Measurements from ENCODE around the gene OVOL2.
"Not testable (repeated sequence)": the region's sequence is repeated elsewhere in the genome, so short reads cannot be mapped to it uniquely, and the experiment has no call there.

OVOL2 gene

GRCh38 chr20:18056174-18057100, 1.3 kb downstream of the OVOL2 start:
- DNase-seq: peak; percentile 53

- no peak for DNase-seq
These were observed 2.5 kb downstream of the OVOL2 start for GRCh38 chr20:18055261-18055660.

GRCh38 chr20:18052856-18053255, 4.9 kb downstream of the OVOL2 start:
- no peak for DNase-seq

GRCh38 chr20:18050628-18051027, 7.1 kb downstream of the OVOL2 start:
- no peak for DNase-seq

GRCh38 chr20:18048176-18048575, 9.5 kb downstream of the OVOL2 start:
- no peak for DNase-seq

GRCh38 chr20:18046535-18046934, 11.2 kb downstream of the OVOL2 start:
- no peak for DNase-seq

GRCh38 chr20:18042229-18042628, 15.5 kb downstream of the OVOL2 start:
- DNase-seq: no peak

GRCh38 chr20:18041462-18041861, 16.3 kb downstream of the OVOL2 start:
- no peak for DNase-seq

GRCh38 chr20:18039063-18039462, 18.7 kb downstream of the OVOL2 start:
- no peak for DNase-seq

- DNase-seq: no peak
These were observed 23.7 kb downstream of the OVOL2 start for GRCh38 chr20:18034039-18034438.

GRCh38 chr20:18032977-18033892, 24.5 kb downstream of the OVOL2 start:
- no peak for DNase-seq

GRCh38 chr20:18031888-18032509, 25.7 kb downstream of the OVOL2 start:
- DNase-seq: no peak

GRCh38 chr20:18031050-18031449, 26.7 kb downstream of the OVOL2 start:
- DNase-seq: no peak

GRCh38 chr20:18030020-18030419, 27.7 kb downstream of the OVOL2 start:
- DNase-seq: no peak

GRCh38 chr20:18027011-18027410, 30.7 kb downstream of the OVOL2 start:
- not testable (repeated sequence) for DNase-seq

GRCh38 chr20:18024606-18025127, 33.0 kb downstream of the OVOL2 start:
- DNase-seq: no peak

GRCh38 chr20:18020931-18021330, 36.8 kb downstream of the OVOL2 start:
- DNase-seq: no peak

GRCh38 chr20:18019068-18019467, 38.6 kb downstream of the OVOL2 start:
- no peak for DNase-seq

GRCh38 chr20:18018100-18018499, 39.6 kb downstream of the OVOL2 start:
- no peak for DNase-seq

- DNase-seq: no peak
These were observed 40.9 kb downstream of the OVOL2 start for GRCh38 chr20:18016772-18017171.

- DNase-seq: no peak
These were observed 43.3 kb downstream of the OVOL2 start for GRCh38 chr20:18014411-18014810.

- no peak for DNase-seq
These were observed 44.8 kb downstream of the OVOL2 start for GRCh38 chr20:18012901-18013300.

Measured in NCI-H2029 (cell line).